Body of pancreas (tissue), 4 donors: ENCODE results near the gene AGR3. TPM values are rescaled to one million over a fixed set of nuclear protein-coding genes. Genes with fewer than 3 reads are reported as not detected.

Experiments
- ATAC-seq: fragments of 150-250 bp; one replicate; pipeline ENCODE4 v1.9.1; 2016
- DNase-seq, 4 donors: peaks; one replicate each; pipeline ENCODE4 v3.0.0-alpha.2; 2019
- H3K27ac ChIP-seq, 4 donors: fragments of 200-600 bp; sonication (generic); 1 replicate in 3 of 4; 2 replicates in 1 of 4; pipeline versions ENCODE4 v1.5.1 to v1.6.1; 2016 to 2019; ENCODE audit warnings: mild to moderate bottlenecking in 1 of 4, mixed read lengths in 1 of 4, moderate library complexity in 1 of 4
- H3K27me3 ChIP-seq, 2 donors: fragments of 200-600 bp; sonication (generic); one replicate each; pipeline ENCODE4 v1.6.0; 2016; ENCODE audit warnings: mild to moderate bottlenecking in 1 of 2
- H3K36me3 ChIP-seq, 2 donors: fragments of 200-600 bp; sonication (generic); replicated peaks in 1 of 2; 2 replicates each; pipeline ENCODE4 v1.5.1; 2016; ENCODE audit warnings: low read depth in 2 of 2; ENCODE audit not compliant: insufficient read depth in 1 of 2
- H3K4me1 ChIP-seq: fragments of 200-600 bp; sonication (generic); one replicate; pipeline ENCODE4 v1.6.0; 2016
- H3K4me3 ChIP-seq, 2 donors: fragments of 200-600 bp; sonication (generic); 1 replicate in 1 of 2; 2 replicates in 1 of 2; pipeline ENCODE4 v1.5.1; 2016 to 2019
- H3K9me3 ChIP-seq, 3 donors: fragments of 200-600 bp; sonication (generic); 1 replicate in 2 of 3; 2 replicates in 1 of 3; pipeline ENCODE4 v1.5.1; 2016
- POLR2A ChIP-seq, 3 donors: fragments of 450-650 bp; IDR thresholded peaks; one replicate each; pipeline ENCODE4 v1.6.1; 2016; ENCODE audit warnings: antibody characterized with exemption in 3 of 3, mild to moderate bottlenecking in 2 of 3
- WGBS, 2 donors: methylation state at CpG; one replicate each; pipeline ENCODE4 v1.1.5; 2017; 5-methylcytosine and 5-hydroxymethylcytosine counted together
- intact Hi-C: fragments of 100-400 bp; cut with DNase I; formaldehyde crosslinking; loops from one replicate; pipeline ENCODE4 v1.15.1; 2023
- total RNA-seq, 2 donors: library from RNA; depleted of rRNA; stranded (reverse); fragments of >200 nt; gene quantifications; one replicate each; pipeline ENCODE4 v1.1.0, GENCODE V29; 2016
- TF ChIP-seq, protein P1 (sequence below), 7 experiments: fragments of 450-650 bp in 4 of 7; fragments of 200-600 bp in 3 of 7; sonication (generic) in 3 of 7; IDR thresholded peaks; one replicate each; pipeline ENCODE4 v1.5.1; 2016 to 2019; ENCODE audit warnings: antibody characterized with exemption in 7 of 7

AGR3 gene
- total RNA-seq, 2 donors from 2014 or later = 13.2 TPM; not detected in 1

DNA sequence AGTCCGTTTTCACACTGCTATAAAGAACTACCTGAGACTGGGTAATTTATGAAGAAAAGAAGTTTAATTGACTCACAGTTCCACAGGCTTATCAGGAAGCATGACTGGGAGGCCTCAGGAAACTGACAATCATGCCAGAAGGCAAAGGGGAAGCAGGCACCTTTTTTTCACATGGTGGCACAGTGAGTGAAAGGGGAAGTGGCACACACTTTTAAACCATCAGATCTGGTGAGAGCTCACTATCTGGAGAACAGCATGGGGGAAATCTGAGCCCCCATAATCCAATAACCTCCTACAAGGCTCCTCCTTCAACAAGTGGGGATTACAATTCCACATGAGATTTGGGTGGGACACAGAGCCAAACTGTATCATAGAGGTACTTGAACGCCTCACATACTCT lies 30.0 kb downstream of the AGR3 start:
- no peaks in the 10 kb centered on the region for H3K36me3 ChIP-seq
- peak in 1 of 4 donors; percentile 28 for DNase-seq
- no peak overlapping the region for H3K27ac ChIP-seq
- H3K4me1 ChIP-seq = peaks cover 12% of the 10 kb centered on the region
- no peaks in the 10 kb centered on the region for H3K9me3 ChIP-seq
- no peaks in the 10 kb centered on the region for H3K27me3 ChIP-seq
- intact Hi-C loops = no loop called here
- H3K4me3 ChIP-seq = no peak overlapping the region
- TF ChIP-seq, protein P1, sequence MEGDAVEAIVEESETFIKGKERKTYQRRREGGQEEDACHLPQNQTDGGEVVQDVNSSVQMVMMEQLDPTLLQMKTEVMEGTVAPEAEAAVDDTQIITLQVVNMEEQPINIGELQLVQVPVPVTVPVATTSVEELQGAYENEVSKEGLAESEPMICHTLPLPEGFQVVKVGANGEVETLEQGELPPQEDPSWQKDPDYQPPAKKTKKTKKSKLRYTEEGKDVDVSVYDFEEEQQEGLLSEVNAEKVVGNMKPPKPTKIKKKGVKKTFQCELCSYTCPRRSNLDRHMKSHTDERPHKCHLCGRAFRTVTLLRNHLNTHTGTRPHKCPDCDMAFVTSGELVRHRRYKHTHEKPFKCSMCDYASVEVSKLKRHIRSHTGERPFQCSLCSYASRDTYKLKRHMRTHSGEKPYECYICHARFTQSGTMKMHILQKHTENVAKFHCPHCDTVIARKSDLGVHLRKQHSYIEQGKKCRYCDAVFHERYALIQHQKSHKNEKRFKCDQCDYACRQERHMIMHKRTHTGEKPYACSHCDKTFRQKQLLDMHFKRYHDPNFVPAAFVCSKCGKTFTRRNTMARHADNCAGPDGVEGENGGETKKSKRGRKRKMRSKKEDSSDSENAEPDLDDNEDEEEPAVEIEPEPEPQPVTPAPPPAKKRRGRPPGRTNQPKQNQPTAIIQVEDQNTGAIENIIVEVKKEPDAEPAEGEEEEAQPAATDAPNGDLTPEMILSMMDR (IDR thresholded peaks at IDR 0.05) = no peak
- no peak for TF ChIP-seq POLR2A (IDR thresholded peaks at IDR 0.05)
- WGBS, 2 donors = 45 to 53% methylated on average over 2 of the region's 2 CpGs
- no peak for ATAC-seq

DNA sequence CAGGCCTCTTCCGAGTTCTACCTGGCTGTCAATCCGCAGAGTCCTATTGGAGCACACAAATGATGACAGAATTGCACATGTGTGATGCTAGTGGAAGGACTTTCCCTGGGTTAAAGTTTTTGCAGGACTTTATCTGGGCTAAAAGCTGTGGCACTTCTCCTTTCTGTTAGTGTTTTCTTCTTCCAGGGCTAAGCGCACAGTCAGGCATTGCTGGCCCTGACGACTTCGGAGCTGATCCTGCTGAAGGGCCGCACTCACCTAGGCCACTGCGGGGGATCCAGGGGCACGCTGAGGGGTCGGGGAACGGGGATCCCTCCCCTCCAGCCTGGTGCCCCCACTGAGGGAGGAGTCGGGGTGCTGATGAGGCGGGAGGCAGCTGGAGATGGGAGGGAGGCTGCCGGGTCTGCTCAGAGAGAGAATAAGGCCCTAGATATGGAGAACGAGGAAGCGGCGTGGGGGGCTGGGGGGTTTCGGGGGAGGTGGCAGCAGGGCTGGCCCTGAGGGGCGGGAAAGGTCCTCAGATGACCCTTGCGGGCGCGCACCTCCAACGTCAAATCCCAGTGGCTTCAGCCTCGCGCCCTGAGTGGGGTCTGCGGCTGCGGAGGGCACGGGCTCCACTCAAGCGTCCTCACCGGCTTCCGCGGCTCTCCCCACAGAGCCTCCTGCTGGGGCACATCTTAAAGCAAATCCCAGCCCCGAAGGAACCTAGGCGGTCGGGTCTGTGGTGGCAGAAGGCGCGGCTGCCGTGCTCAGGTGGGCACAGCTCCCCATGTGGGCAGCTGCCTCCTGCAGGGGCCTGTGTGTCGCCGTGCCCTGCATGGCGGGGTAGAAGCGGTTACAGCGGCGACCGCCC lies 30.9 kb downstream of the AGR3 start:
- no peak for DNase-seq
- Histone ChIP-seq H3K27me3 (no peaks in the 10 kb centered on the region), H3K9me3 (no peaks in the 10 kb centered on the region), H3K4me3 (no peak overlapping the region), H3K27ac (no peak overlapping the region), H3K36me3 (no peaks in the 10 kb centered on the region), H3K4me1 (peaks cover 15% of the 10 kb centered on the region)
- no peak for ATAC-seq
- 86% methylated on average over 39 to 40 of the region's 44 CpGs for WGBS, 2 donors
- TF ChIP-seq, protein P1 (IDR thresholded peaks at IDR 0.05) = no peak
- TF ChIP-seq POLR2A (IDR thresholded peaks at IDR 0.05) = no peak
- intact Hi-C loops = no loop called here

DNA sequence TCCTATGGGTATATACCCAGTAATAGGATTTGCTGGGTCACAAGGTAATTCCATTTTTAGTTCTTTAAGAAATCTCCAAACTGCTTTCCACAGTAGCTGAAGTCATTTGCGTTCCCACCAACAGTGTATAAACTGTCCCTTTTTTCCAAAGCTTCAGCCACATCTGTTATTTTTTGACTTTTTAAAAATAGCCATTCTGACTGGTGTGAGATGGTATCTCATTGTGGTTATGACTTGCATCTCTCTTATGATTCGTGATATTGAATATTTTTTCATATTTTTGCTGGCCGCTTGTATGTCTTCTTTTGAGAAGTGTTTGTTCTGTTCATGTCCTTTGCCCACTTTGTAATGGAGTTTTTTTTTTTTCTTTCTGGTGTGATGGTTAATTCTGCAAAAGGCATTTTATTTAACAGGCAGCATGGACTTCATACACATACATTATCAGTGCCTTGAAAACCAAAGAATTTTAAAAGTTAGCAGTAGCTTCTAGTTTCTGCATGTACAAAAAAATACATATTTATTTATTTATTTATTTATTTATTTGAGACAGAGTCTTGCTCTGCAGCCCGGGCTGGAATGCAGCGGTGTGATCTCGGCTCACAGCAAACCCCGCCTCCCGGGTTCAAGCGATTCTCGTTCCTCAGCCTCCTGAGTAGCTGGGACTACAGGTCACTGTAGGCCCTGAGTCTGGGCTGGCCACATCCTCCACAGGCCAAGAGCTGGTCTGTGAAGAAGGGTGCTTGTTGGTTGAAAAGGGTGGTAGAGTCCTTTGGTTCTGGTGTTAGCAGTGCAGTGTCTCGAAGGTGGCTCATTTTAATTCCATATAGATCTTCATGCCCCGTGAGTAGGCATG lies 32.3 kb downstream of the AGR3 start:
- no peak for ATAC-seq

DNA sequence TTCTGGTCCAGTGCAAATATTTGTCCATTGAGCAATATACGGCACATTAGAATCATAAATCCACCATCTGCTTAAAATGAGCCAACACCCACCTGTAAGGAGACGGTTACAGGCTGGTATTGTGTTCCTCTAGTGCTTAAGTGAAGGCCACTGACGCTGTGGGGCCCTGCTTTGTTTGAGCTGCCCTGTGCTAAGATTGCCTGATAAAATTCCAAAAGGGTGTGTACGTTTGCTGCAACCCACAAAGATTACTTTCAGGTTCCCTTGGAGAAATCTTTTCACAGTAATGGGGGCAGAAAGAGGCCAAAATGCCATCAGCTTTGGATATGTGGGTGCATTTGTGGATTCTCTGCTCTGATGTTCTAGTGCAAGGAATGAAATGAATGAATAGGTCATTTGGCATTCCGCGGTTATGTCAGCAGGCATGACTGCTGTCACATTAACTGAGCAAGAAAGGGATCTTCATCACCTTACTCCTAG lies 34.4 kb downstream of the AGR3 start:
- DNase-seq (peak; percentile 38 to 80 (median 63)), ATAC-seq (peak; percentile 91)
- TF ChIP-seq, protein P1 (IDR thresholded peaks at IDR 0.05) = no peak
- no peak for TF ChIP-seq POLR2A (IDR thresholded peaks at IDR 0.05)
- Histone ChIP-seq H3K27ac (peak overlapping the region in 3 of 4 donors; percentile 40 to 55 (median 53)), H3K27me3 (no peaks in the 10 kb centered on the region), H3K4me1 (peaks cover 15% of the 10 kb centered on the region), H3K9me3 (no peaks in the 10 kb centered on the region), H3K4me3 (no peak overlapping the region), H3K36me3 (no peaks in the 10 kb centered on the region)
- intact Hi-C loops = no loop called here
- 36 to 42% methylated on average over 6 of the region's 6 CpGs for WGBS, 2 donors

More for the DNA sequence above, 32.3 kb downstream of the AGR3 start:
- peaks cover 15% of the 10 kb centered on the region for H3K4me1 ChIP-seq
- no peaks in the 10 kb centered on the region for H3K36me3 ChIP-seq
- intact Hi-C loops = no loop called here
- H3K9me3 ChIP-seq = no peaks in the 10 kb centered on the region
- WGBS, 2 donors = 84 to 90% methylated on average over 12 of the region's 12 CpGs
- H3K27me3 ChIP-seq = no peaks in the 10 kb centered on the region
- H3K4me3 ChIP-seq = no peak overlapping the region
- no peak for DNase-seq
- no peak overlapping the region for H3K27ac ChIP-seq
- no peak for TF ChIP-seq POLR2A (IDR thresholded peaks at IDR 0.05)
- TF ChIP-seq, protein P1 (IDR thresholded peaks at IDR 0.05) = no peak
